ENCODE results near the gene SLC25A21. TPM values are rescaled to one million over a fixed set of nuclear protein-coding genes. Genes with fewer than 3 reads are reported as not detected.

The SLC25A21 gene
- total RNA-seq, 1 experiment from 2014 or later, result 7.1 TPM

- DNase-seq, result no peak
- Histone ChIP-seq H3K23ac (ENCODE audit: insufficient read length, low read depth, low read length) (no peak overlapping the region), H2BK15ac (ENCODE audit: low read depth, low read length) (no peak overlapping the region), H3T11ph (ENCODE audit: low read length) (no peak overlapping the region), H4K8ac (replicated peaks; ENCODE audit: insufficient read length, low read depth, low read length) (no peak overlapping the region), H3K18ac (ENCODE audit: insufficient read length, low read depth, low read length) (no peak overlapping the region), H3K56ac (ENCODE audit: insufficient read length, low read depth, low read length) (no peak overlapping the region), H3K9ac (ENCODE audit: extremely low read depth, insufficient read length, low read length) (no peak overlapping the region), H2AK5ac (ENCODE audit: insufficient read length, low read length) (no peak overlapping the region), H2BK5ac (ENCODE audit: insufficient read length, low read length) (no peak overlapping the region), H4K5ac (ENCODE audit: insufficient read length, low read depth, low read length) (no peak overlapping the region), H2BK20ac (ENCODE audit: low read depth, low read length, poor library complexity, severe bottlenecking) (no peak overlapping the region), H2AFZ (ENCODE audit: low read length) (no peak overlapping the region), H4K20me1 (ENCODE audit: control insufficient read depth, insufficient read depth, insufficient read length) (no peaks in the 10 kb centered on the region), H2BK12ac (ENCODE audit: insufficient read length, low read depth, low read length) (no peak overlapping the region), H3K14ac (ENCODE audit: insufficient read depth, low read length) (no peak overlapping the region), H3K4me2 (ENCODE audit: insufficient read depth, insufficient read length, low read length) (no peak overlapping the region), H3K27me3 (ENCODE audit: insufficient read depth, low read length) (no peaks in the 10 kb centered on the region), H2BK120ac (ENCODE audit: low read depth, low read length, poor library complexity, severe bottlenecking) (no peak overlapping the region), H3K79me2 (ENCODE audit: insufficient read depth, low read length) (peaks cover 5% of the 10 kb centered on the region; the same call in 1 of the 2 replicates), H4K91ac (ENCODE audit: insufficient read length, low read depth, low read length) (no peak overlapping the region), H3K23me2 (ENCODE audit: insufficient read length, low read depth, low read length, poor library complexity, severe bottlenecking) (peaks cover 10% of the 10 kb centered on the region), H3K27ac (ENCODE audit: insufficient read length, low read depth, low read length) (no peak overlapping the region), H3K4ac (ENCODE audit: low read depth, low read length) (no peak overlapping the region), H3K9me3 (ENCODE audit: control insufficient read depth, low read depth, low read length) (peaks cover 12% of the 10 kb centered on the region), H3K4me1 (ENCODE audit: insufficient read depth, low read length) (no peaks in the 10 kb centered on the region; the same call in 1 of the 2 replicates), H3K79me1 (ENCODE audit: insufficient read depth, low read depth, low read length, poor library complexity, severe bottlenecking) (peaks cover 6% of the 10 kb centered on the region)
- Mint-ChIP-seq H3K4me3 (no peak overlapping the region), H3K4me1 (peaks cover 18 to 23% of the 10 kb centered on the region in 2 experiments), H3K36me3 (ENCODE audit: insufficient read depth in 1 of 3, low read depth in 3 of 3) (peaks cover 34 to 36% (median 35%) of the 10 kb centered on the region in 3 experiments), H3K9me3 (peaks cover 34 to 35% of the 10 kb centered on the region in 2 experiments), H3K27ac (no peak overlapping the region), H3K27me3 (ENCODE audit: low read depth) (no peaks in the 10 kb centered on the region)
- no CpG with 5 or more reads among the region's 2 CpGs for WGBS (ENCODE audit: extremely low coverage, insufficient read length, low lambda C conversion rate)
- no peak for TF ChIP-seq CTCF (conservative IDR thresholded peaks at IDR 0.05)
Observed at GRCh38 chr14:37202265-37202664, 29.9 kb upstream of the SLC25A21 start.

Data from H9 (cell line).